IMR-90 (cell line): ENCODE measurements around the gene NFE2. TPM values are rescaled to one million over a fixed set of nuclear protein-coding genes. Genes with fewer than 3 reads are reported as not detected.
"Not testable (repeated sequence)": the region's sequence is repeated elsewhere in the genome, so short reads cannot be mapped to it uniquely, and the experiment has no call there.

Experiments used
- ATAC-seq: fragments of 200-7000 bp; cut with Tn5 transposase; 2 replicates; pipeline ENCODE4 v1.9.1; 2020; ENCODE audit warnings: low read depth, mild to moderate bottlenecking, moderate library complexity
- BruUV-seq: library from RNA; stranded (reverse); fragments of 400-500 nt; replicated peaks from 2 replicates; lab custom pipeline; 2021; lab: Mats Ljungman, UMichigan
- CTCF ChIA-PET: fragments of 300-600 bp; formaldehyde crosslinking; extraction: SDS; loops from one replicate; lab custom pipeline; 2021; ENCODE audit warnings: antibody characterized with exemption; lab: Yijun Ruan, JAX
- POLR2A ChIA-PET: fragments of 300-600 bp; sonication (Branson Sonifier 250); formaldehyde crosslinking; loops from one replicate; lab custom pipeline; 2022; ENCODE audit warnings: antibody characterized with exemption; ENCODE audit not compliant: unreplicated experiment; lab: Charles Lee
- DNase-seq: peaks from one replicate; pipeline ENCODE4 v3.0.0; 2013
- H2AFZ ChIP-seq: replicated peaks from 2 replicates; pipeline ENCODE3; 2013; ENCODE audit warnings: low read length, mild to moderate bottlenecking; ENCODE audit not compliant: poor library complexity
- H2AK5ac ChIP-seq: 2 replicates; pipeline ENCODE4 v1.6.1; 2013; ENCODE audit warnings: low read depth, low read length, inconsistent platforms
- H2AK9ac ChIP-seq: replicated peaks from 2 replicates; pipeline ENCODE3; 2013; ENCODE audit warnings: mild to moderate bottlenecking, low read depth, low read length, moderate library complexity; ENCODE audit not compliant: poor library complexity
- H2BK120ac ChIP-seq: 2 replicates; pipeline ENCODE4 v1.6.1; 2013; ENCODE audit warnings: low read depth, low read length, inconsistent platforms
- H2BK15ac ChIP-seq: 3 replicates; pipeline ENCODE4 v1.6.1; 2013; ENCODE audit warnings: low read depth, low read length, inconsistent platforms
- H2BK20ac ChIP-seq: 2 replicates; pipeline ENCODE4 v1.6.1; 2013; ENCODE audit warnings: low read depth, mild to moderate bottlenecking, inconsistent platforms, low read length, moderate library complexity
- H2BK5ac ChIP-seq: 2 replicates; pipeline ENCODE4 v1.6.1; 2013; ENCODE audit warnings: mild to moderate bottlenecking, low read depth, low read length, inconsistent platforms; ENCODE audit not compliant: poor library complexity, severe bottlenecking
- H3K14ac ChIP-seq: replicated peaks from 2 replicates; pipeline ENCODE4 v1.6.1; 2013; ENCODE audit warnings: low read depth, low read length, inconsistent platforms
- H3K18ac ChIP-seq: 2 replicates; pipeline ENCODE4 v1.6.1; 2013; ENCODE audit warnings: low read depth, low read length, control low read depth
- H3K23ac ChIP-seq: 2 replicates; pipeline ENCODE4 v1.6.1; 2013; ENCODE audit warnings: low read depth, low read length, inconsistent platforms
- H3K27ac ChIP-seq: 2 replicates; pipeline ENCODE4 v1.5.1; 2013; ENCODE audit warnings: mild to moderate bottlenecking, control low read depth, low read length; ENCODE audit not compliant: insufficient read depth
- H3K27me3 ChIP-seq: 2 replicates; pipeline ENCODE4 v1.6.1; 2013; ENCODE audit warnings: low read length; ENCODE audit not compliant: control insufficient read depth, insufficient read depth
- H3K36me3 ChIP-seq: 2 replicates; pipeline ENCODE4 v1.6.1; 2013; ENCODE audit warnings: low read length, mixed read lengths; ENCODE audit not compliant: control insufficient read depth, insufficient read depth
- H3K4ac ChIP-seq: 2 replicates; pipeline ENCODE4 v1.6.1; 2013; ENCODE audit warnings: low read depth, low read length, inconsistent platforms
- H3K4me1 ChIP-seq: 2 replicates; pipeline ENCODE4 v1.6.1; 2013; ENCODE audit warnings: low read length, mixed read lengths; ENCODE audit not compliant: control insufficient read depth, insufficient read depth
- H3K4me2 ChIP-seq: 2 replicates; pipeline ENCODE4 v1.6.1; 2013; ENCODE audit warnings: low read depth, mild to moderate bottlenecking, control low read depth, low read length, moderate library complexity
- H3K4me3 ChIP-seq: 2 replicates; pipeline ENCODE4 v1.5.1; 2013; ENCODE audit warnings: low read depth, mild to moderate bottlenecking, control low read depth, low read length, moderate library complexity; ENCODE audit not compliant: insufficient read depth
- H3K56ac ChIP-seq: 2 replicates; pipeline ENCODE4 v1.6.1; 2013; ENCODE audit warnings: low read length, inconsistent platforms; ENCODE audit not compliant: insufficient read depth; ENCODE audit errors: extremely low read depth
- H3K79me1 ChIP-seq, 2 experiments: 2 replicates each; pipeline ENCODE4 v1.6.1; 2013; ENCODE audit warnings: low read length in 2 of 2, inconsistent platforms in 1 of 2, low read depth in 1 of 2
- H3K9ac ChIP-seq: 2 replicates; pipeline ENCODE4 v1.6.1; 2013; ENCODE audit warnings: low read depth, low read length, control low read depth
- H3K9me1 ChIP-seq: 2 replicates; pipeline ENCODE4 v1.6.1; 2013; ENCODE audit warnings: low read length, inconsistent platforms; ENCODE audit not compliant: insufficient read depth
- H3K9me3 ChIP-seq: 2 replicates; pipeline ENCODE4 v1.6.1; 2013; ENCODE audit warnings: low read length; ENCODE audit not compliant: control insufficient read depth, insufficient read depth
- H4K20me1 ChIP-seq: 2 replicates; pipeline ENCODE4 v1.6.1; 2013; ENCODE audit warnings: low read length, inconsistent platforms; ENCODE audit not compliant: insufficient read depth
- H4K5ac ChIP-seq: 2 replicates; pipeline ENCODE4 v1.6.1; 2013; ENCODE audit warnings: mild to moderate bottlenecking, low read depth, low read length, control low read depth
- H4K8ac ChIP-seq, 2 experiments: 2 replicates each; pipeline ENCODE4 v1.6.1; 2013; ENCODE audit warnings: low read depth in 2 of 2, low read length in 2 of 2, control low read depth in 1 of 2, inconsistent platforms in 1 of 2
- H4K91ac ChIP-seq: 2 replicates; pipeline ENCODE4 v1.6.1; 2013; ENCODE audit warnings: low read depth, low read length, inconsistent platforms; ENCODE audit not compliant: insufficient read depth
- WGBS, 2 experiments: methylation state at CpG; one replicate each; pipeline versions ENCODE4 v1.1.5 to v1.1.7; 2013; ENCODE audit warnings: missing lambda C conversion rate in 2 of 2; ENCODE audit not compliant: insufficient read length in 1 of 2; ENCODE audit errors: extremely low coverage in 2 of 2; 5-methylcytosine and 5-hydroxymethylcytosine counted together
- dilution Hi-C: fragments of 300-500 bp; cut with HindIII; formaldehyde crosslinking; loops from one replicate; pipeline ENCODE4 v1.14.3; 2018; ENCODE audit warnings: low sequenced_read_pairs; ENCODE audit not compliant: unreplicated experiment
- in situ Hi-C: fragments of 300-500 bp; cut with MboI; formaldehyde crosslinking; loops from 3 replicates; pipeline ENCODE4 v1.14.3; 2019; ENCODE audit warnings: low sequenced_read_pairs, inconsistent platforms, mixed read lengths
- intact Hi-C: fragments of 100-400 bp; cut with micrococcal nuclease; formaldehyde crosslinking; loops from 2 replicates; pipeline ENCODE4 v1.10.0; 2022
- polyA plus RNA-seq, 3 experiments: library from polyadenylated mRNA; depleted of rRNA; stranded (reverse); fragments of >200 nt; gene quantifications; 2 replicates each; pipeline ENCODE4 v1.2.3, GENCODE V29; 2012; ENCODE audit warnings: low replicate concordance in 1 of 3
- total RNA-seq: library from RNA; depleted of rRNA; stranded (reverse); fragments of >200 nt; gene quantifications from 2 replicates; pipeline ENCODE4 v1.2.3, GENCODE V29; 2012

Gene NFE2
- total and polyA plus RNA-seq, 2 of the 4 experiments (the other 2 are of a cell fraction): 0.18 to 0.32 TPM

DNA sequence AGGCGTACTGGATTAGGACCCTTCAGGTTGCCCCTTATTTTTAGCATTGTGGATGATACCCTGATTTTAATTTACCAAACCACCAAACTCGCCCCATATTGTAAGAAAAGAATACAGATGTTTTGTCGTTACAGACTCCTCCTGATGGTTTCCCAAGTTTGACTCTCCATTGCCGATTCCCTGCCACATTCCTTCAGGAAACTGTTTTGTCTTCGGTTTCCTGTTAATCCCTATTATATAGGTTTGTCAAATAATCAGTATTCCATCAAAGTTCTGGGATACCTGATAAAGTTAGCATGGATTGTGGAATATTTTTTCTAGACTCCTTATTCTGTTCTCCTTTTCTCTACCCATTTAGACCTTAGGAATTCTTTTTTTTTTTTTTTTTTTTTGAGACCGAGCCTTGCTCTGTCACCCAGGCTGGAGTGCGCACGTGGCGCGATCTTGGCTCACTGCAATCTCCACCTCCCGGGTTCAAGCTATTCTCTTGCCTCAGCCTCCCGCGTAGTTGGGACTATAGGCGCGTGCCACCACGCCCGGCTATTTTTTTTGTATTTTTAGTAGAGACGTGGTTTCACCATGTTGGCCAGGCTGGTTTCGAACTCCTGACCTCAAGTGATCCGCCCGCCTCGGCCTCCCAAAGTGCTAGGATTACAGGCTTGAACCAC is 24.8 kb upstream of the NFE2 start:
- H3K9me1 ChIP-seq, H3K4me1 ChIP-seq, DNase-seq, H4K20me1 ChIP-seq, dilution Hi-C loops, H3K27me3 ChIP-seq, H3K36me3 ChIP-seq, in situ Hi-C loops, H3K9me3 ChIP-seq, H2BK20ac ChIP-seq, ATAC-seq: not testable (repeated sequence)
- H3K4ac ChIP-seq: peak overlapping the region; percentile 96
- H3K4me3 ChIP-seq: peak overlapping the region; percentile 78
- peak overlapping the region; percentile 92 for H2BK5ac ChIP-seq
- H2BK120ac ChIP-seq: peak overlapping the region; percentile 53; the same call in 1 of the 2 replicates
- ChIA-PET CTCF (interaction anchor here (0.7 to 2.5 kb wide), 13 partner anchors 9 to 105 kb away, joined by 3 to 16 read pairs (median 3); no protein-coding TSS in a partner anchor), POLR2A (interaction anchor here (0.5 to 1.4 kb wide), 6 partner anchors 12 to 441 kb away, joined by 3 to 7 read pairs (median 4); no protein-coding TSS in a partner anchor)
- BruUV-seq: TSS peak; percentile 89
- peak overlapping the region; percentile 77 for H3K4me2 ChIP-seq
- H3K79me1 ChIP-seq: peaks cover 10 to 38% of the 10 kb centered on the region in 2 experiments; a peak in 3 of 4 replicates
- peak overlapping the region; percentile 96 for H3K23ac ChIP-seq
- peak overlapping the region; percentile 98 for H3K14ac ChIP-seq
- H3K9ac ChIP-seq: peak overlapping the region; percentile 98
- peak overlapping the region; percentile 95 for H4K5ac ChIP-seq
- peak overlapping the region; percentile 31; the same call in 1 of the 3 replicates for H2BK15ac ChIP-seq
- H4K91ac ChIP-seq: peak overlapping the region; percentile 86
- peak overlapping the region; percentile 95 for H3K27ac ChIP-seq
- intact Hi-C loops: loop anchor here (1.0 kb wide), 1 partner anchor 45 kb away; the partner anchor contains the start of genes CBX5 and HNRNPA1
- H2AK9ac ChIP-seq: peak overlapping the region; percentile 97
- H3K56ac ChIP-seq: peak overlapping the region; percentile 95
- H4K8ac ChIP-seq: peak overlapping the region; percentile 84 to 99
- H3K18ac ChIP-seq: peak overlapping the region; percentile 74
- WGBS, 2 experiments: no CpG with 5 or more reads among the region's 22 CpGs
- H2AK5ac ChIP-seq: peak overlapping the region; percentile 93
- peak overlapping the region; percentile 90 for H2AFZ ChIP-seq
